H54 (cell line): Measurements from ENCODE around the gene SLC2A8.

Source experiments
- DNase-seq: peaks from one replicate; pipeline ENCODE4 v3.0.0; 2011; ENCODE audit warnings: low spot score, mixed read lengths; ENCODE audit not compliant: insufficient read length
- FAIRE-seq: peaks from 3 replicates; lab custom pipeline; 2011; peaks lifted over from hg19 to GRCh38; lab: Jason Lieb, UNC
- POLR2A ChIP-seq: IDR thresholded peaks from 2 replicates; pipeline ENCODE4 v1.6.1; 2011; ENCODE audit warnings: low read depth, mild to moderate bottlenecking, low read length

SLC2A8 gene, protein sequence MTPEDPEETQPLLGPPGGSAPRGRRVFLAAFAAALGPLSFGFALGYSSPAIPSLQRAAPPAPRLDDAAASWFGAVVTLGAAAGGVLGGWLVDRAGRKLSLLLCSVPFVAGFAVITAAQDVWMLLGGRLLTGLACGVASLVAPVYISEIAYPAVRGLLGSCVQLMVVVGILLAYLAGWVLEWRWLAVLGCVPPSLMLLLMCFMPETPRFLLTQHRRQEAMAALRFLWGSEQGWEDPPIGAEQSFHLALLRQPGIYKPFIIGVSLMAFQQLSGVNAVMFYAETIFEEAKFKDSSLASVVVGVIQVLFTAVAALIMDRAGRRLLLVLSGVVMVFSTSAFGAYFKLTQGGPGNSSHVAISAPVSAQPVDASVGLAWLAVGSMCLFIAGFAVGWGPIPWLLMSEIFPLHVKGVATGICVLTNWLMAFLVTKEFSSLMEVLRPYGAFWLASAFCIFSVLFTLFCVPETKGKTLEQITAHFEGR

DNA sequence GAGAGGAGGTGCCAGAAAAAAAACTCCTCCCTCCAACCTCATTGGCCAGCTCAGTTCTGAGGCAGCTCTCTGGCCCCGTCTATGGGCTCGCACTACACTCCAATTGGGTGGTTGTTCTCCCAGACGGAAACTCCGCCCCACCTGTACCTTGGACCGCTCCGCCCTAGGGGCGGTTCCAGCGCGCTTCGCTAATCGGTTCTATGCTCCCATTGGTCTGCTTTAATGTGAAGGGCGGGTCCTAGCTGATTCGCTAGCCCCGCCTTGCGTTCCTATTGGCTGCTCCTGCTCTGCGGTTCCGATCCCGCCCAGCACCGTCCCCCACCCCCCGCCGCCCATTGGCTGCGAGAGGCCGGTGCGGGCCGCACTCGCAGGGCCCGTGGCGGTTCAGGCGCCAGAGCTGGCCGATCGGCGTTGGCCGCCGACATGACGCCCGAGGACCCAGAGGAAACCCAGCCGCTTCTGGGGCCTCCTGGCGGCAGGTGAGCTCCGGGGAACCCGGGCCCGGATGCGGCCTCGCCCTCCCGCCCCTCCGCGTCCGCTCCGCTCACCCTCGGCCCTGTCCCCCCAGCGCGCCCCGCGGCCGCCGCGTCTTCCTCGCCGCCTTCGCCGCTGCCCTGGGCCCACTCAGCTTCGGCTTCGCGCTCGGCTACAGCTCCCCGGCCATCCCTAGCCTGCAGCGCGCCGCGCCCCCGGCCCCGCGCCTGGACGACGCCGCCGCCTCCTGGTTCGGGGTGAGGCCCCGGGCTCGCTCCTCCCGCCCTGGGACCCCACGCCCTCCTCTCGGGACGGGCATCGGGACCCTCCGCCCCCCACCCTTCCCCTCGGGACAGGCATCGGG lies at the start of gene SLC2A8:
Gene SLC2A8, plus strand, starts transcription at position 362 of the 838 bp plus-strand sequence. Its CDS starts 62 bp downstream, at position 424.
- FAIRE-seq (peak; percentile 89), DNase-seq (peak; percentile 91)
- TF ChIP-seq POLR2A = peak; percentile 44

DNA sequence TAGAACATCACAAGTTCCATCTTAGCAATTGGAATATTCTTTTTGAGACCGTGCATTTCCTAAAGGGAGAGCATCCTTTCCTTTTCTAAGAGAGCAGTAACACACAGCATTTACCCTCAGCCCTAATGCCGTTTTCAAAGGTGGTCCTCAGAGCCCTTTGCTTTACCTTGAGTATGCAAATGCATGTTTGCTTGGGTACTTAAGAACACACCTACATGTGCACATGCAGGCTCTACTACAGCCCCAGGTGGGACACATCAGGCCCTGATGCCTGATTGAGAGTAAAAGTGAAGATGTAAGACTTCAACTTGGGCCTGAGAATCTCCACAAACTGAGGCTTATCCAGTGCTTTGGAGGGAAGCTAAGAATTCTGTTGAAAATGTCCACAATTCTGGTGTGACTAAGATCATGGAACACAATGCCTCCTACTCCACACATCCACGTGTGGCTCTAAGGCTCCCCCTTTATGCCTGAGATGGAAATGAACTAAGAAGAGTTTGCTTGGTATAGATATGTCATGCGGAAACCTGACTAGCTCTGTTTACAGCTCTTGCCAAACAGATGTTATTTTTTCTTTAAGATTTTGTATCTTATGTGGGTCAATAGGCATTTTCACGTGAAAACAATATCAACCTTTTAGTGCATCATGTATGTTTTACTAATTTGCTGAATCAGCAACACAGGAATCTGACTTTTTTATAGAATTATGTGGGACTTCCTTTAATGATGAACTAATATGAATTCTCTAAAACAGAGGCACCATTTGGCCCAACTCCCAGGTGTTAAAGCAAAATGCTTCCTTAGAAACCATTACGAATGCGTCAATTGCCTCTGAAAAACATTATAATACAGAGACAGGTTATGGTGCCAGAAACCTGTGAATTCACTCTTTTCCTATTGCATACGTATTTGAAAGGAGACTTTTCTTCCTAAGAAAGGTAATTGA lies 48.9 kb upstream of the SLC2A8 start:
- FAIRE-seq (peak; percentile 90), DNase-seq (peak; percentile 55)
- TF ChIP-seq POLR2A = no peak

GRCh38 chr9:127349483-127350113 lies 47.4 kb upstream of the SLC2A8 start:
- DNase-seq (no peak), FAIRE-seq (no peak)
- no peak for TF ChIP-seq POLR2A

- DNase-seq (no peak), FAIRE-seq (no peak)
- no peak for TF ChIP-seq POLR2A
Observed at GRCh38 chr9:127351182-127352166, 45.5 kb upstream of the SLC2A8 start.

DNA sequence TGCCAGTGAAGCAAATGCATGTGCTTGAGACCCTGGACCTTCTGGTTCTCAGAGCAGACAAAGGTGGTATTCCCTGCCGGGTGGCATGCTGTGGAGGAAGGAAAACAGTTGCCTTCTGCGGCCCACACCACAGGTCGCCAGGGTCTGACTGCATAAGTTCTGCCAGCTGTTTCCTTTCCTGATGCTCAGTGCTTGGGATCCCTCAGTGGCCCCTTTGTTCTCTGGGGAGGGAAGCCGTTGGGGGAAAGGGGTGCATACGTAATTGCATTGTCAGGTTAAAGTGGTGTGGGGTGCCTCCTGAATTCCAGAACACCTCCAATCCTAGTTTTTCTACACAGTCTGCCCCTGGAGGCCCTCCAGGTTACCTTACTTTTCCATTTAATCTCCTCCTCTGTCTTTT lies 43.1 kb upstream of the SLC2A8 start:
- no peak for TF ChIP-seq POLR2A
- FAIRE-seq (no peak), DNase-seq (no peak)

- FAIRE-seq (no peak), DNase-seq (no peak)
- TF ChIP-seq POLR2A = no peak
Observed at GRCh38 chr9:127356906-127357305, 40.1 kb upstream of the SLC2A8 start.

DNA sequence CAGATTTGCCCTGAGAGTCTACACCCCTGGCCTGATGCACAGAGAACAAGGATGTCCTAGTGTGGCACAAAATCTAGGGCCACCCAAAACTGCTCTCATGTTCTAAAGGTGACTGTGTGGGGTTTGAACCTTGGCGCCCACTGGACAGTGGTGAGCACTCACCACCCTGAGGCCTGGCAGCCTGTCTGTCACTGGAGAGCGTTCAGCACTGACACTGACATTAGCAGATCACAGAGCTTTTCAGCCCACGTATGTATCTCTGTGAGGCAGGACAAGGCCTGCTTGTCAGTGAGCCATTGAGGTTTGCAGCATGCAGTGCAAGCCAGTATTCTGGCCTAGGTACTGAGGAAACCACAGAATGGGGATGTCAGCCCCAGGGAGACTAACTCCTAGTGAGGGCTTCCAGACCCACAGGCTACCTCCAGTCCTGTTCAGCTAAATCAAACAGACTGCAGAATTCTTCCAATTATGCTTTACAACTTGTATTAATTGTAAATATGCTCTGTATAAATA lies 38.9 kb upstream of the SLC2A8 start:
- no peak for TF ChIP-seq POLR2A
- FAIRE-seq = no peak
- no peak for DNase-seq

- no peak for FAIRE-seq
- DNase-seq = no peak
- TF ChIP-seq POLR2A = no peak
Observed at GRCh38 chr9:127358770-127359169, 38.2 kb upstream of the SLC2A8 start.

DNA sequence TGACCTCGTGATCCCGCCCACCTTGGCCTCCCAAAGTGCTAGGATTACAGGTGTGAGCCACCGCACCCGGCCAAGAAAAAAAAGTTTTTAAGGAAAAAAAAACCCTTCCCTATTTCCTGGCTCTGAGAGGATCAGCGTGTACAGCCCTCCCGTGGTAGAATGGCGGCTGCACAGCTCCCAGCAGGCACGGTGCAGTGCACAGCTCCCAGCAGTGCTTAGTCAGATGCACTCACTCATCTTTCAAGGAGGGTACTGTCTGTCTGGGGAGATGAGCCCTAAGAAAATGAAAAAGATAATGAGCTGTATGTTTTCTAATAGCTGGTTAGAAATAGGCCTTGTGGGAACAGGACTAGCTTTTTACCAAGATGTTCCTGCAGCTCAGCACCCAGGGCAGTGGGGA lies 36.7 kb upstream of the SLC2A8 start:
- DNase-seq (no peak), FAIRE-seq (no peak)
- TF ChIP-seq POLR2A = no peak

DNA sequence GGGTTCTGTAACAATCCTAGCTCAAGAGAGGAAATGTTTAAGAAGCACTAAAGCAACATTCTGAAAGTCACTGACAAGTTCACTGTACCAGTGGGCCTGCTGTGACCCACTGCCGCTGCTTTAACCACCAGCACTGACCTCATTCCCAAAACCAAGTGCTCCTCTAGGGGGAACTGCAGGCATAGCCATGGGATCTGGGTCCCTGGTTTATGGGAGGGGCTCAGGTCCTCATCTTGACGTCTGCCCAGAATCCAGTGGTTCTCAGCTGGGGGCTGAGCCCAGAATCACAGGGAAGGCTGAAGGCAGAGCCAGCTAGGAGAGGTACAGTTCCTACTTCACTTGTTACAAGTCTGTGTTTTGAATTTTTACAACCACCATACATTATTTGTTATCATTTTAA lies 36.1 kb upstream of the SLC2A8 start:
- DNase-seq = peak; percentile 37

DNA sequence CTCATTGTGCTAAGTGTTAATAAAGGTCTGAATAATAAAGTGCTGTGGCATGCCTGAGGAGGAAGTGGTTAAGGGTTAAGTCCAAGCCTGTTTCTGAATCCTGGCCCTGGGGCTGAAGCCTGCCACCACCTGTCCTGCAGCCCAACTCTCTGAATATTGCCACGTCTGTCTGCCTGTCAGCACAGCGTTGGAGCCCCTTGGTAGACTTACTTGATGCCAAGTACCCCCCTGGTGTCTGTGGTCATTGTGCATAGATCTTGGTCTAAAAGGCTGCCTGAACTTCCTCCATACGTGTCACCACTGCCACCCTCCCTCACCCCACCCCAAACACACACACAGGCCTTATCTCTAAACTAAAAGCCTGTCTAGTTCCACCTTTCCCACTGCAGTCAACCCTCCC lies 35.4 kb upstream of the SLC2A8 start:
- TF ChIP-seq POLR2A = no peak
- FAIRE-seq (no peak), DNase-seq (no peak)

More for the DNA sequence above, 36.1 kb upstream of the SLC2A8 start:
- no peak for FAIRE-seq
- no peak for TF ChIP-seq POLR2A
